ENCODE results near the gene OSBPL10. TPM values are rescaled to one million over a fixed set of nuclear protein-coding genes. Genes with fewer than 3 reads are reported as not detected.

OSBPL10 gene
- total RNA-seq (2022) (53.3 and 74.7 TPM in 2 replicates), Bru-seq, nascent RNA (percentile 84 among the genes with signal in this experiment), BruChase-seq, experiment 1, labeled RNA remaining after a 6-hour chase (percentile 82 among the genes with signal in this experiment), BruChase-seq, experiment 2, labeled RNA remaining after a 2-hour chase (percentile 81 among the genes with signal in this experiment)
- long read RNA-seq, full-length matches to known transcripts: 27 of 41 reads
- long read RNA-seq, partial matches to known transcripts: 1 of 41 reads
- long read RNA-seq, other reads (novel, unspliced or antisense): 13 of 41 reads

- no peaks in the 10 kb centered on the region for H3K27me3 Mint-ChIP-seq (ENCODE audit: unreplicated experiment)
- DNase-seq: peak; percentile 91
- H3K9me3 Mint-ChIP-seq (ENCODE audit: low read depth, unreplicated experiment): no peaks in the 10 kb centered on the region
- H3K27ac Mint-ChIP-seq (ENCODE audit: unreplicated experiment): peak within 1 kb of the TSS; percentile 91
- H3K4me1 Mint-ChIP-seq (ENCODE audit: low read depth, unreplicated experiment): peaks cover 32% of the 10 kb centered on the region
- peak within 1 kb of the TSS; percentile 93 for H3K4me3 Mint-ChIP-seq (ENCODE audit: low read depth, unreplicated experiment)
- CTCF ChIA-PET: interaction anchor here (0.9 to 1.1 kb wide), 4 partner anchors 13 to 64 kb away, joined by 3 to 5 read pairs (median 4); no protein-coding TSS in a partner anchor
- intact Hi-C loops (cut with micrococcal nuclease; ENCODE audit: unreplicated experiment): loop anchor here (5.0 kb wide), 1 partner anchor 64 kb away; no protein-coding TSS in a partner anchor
- H3K36me3 Mint-ChIP-seq (ENCODE audit: insufficient read depth, unreplicated experiment): peaks cover 50% of the 10 kb centered on the region
- no TSS peak for BruUV-seq (replicated peaks)
- TF ChIP-seq, protein P1, sequence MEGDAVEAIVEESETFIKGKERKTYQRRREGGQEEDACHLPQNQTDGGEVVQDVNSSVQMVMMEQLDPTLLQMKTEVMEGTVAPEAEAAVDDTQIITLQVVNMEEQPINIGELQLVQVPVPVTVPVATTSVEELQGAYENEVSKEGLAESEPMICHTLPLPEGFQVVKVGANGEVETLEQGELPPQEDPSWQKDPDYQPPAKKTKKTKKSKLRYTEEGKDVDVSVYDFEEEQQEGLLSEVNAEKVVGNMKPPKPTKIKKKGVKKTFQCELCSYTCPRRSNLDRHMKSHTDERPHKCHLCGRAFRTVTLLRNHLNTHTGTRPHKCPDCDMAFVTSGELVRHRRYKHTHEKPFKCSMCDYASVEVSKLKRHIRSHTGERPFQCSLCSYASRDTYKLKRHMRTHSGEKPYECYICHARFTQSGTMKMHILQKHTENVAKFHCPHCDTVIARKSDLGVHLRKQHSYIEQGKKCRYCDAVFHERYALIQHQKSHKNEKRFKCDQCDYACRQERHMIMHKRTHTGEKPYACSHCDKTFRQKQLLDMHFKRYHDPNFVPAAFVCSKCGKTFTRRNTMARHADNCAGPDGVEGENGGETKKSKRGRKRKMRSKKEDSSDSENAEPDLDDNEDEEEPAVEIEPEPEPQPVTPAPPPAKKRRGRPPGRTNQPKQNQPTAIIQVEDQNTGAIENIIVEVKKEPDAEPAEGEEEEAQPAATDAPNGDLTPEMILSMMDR (IDR thresholded peaks at IDR 0.05; ENCODE audit: unreplicated experiment): no peak
These were observed at the start of gene OSBPL10, which contains the start of gene ZNF860 for GRCh38 chr3:31981206-31982181. OSBPL10 (minus strand) TSS chr3:31981262; CDS start chr3:31981179, 83 bp downstream. ZNF860 (plus strand) TSS chr3:31981750; CDS start chr3:31989080, 7,330 bp downstream.

DNA sequence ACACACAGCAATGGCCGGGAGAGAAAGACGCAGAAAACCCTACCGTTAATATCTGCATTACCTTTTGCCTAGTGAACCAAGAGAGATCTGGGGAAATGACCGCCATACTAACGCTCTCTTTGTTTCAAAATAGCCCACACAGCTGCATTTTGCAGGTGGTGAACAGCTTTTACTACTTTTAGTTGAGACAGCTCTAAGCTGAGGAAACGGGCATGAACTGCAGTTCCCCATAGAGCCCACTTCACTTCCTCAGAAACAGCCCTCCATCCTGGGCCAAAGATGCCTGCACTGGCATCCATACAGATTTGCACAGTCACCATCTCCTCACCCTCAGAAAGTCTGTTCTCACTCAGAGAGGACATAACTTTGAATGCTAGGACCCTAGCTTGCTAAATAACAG is 45.5 kb upstream of the OSBPL10 start:
- H3K36me3 Mint-ChIP-seq (ENCODE audit: insufficient read depth, unreplicated experiment): no peaks in the 10 kb centered on the region
- intact Hi-C loops (cut with micrococcal nuclease; ENCODE audit: unreplicated experiment): no loop called here
- no TSS peak for BruUV-seq (replicated peaks)
- no peaks in the 10 kb centered on the region for H3K27me3 Mint-ChIP-seq (ENCODE audit: unreplicated experiment)
- TF ChIP-seq, protein P1 (IDR thresholded peaks at IDR 0.05; ENCODE audit: unreplicated experiment): no peak
- CTCF ChIA-PET: no interaction called here
- H3K4me3 Mint-ChIP-seq (ENCODE audit: low read depth, unreplicated experiment): no peak overlapping the region
- DNase-seq: no peak
- no peak overlapping the region for H3K27ac Mint-ChIP-seq (ENCODE audit: unreplicated experiment)
- peaks cover 18% of the 10 kb centered on the region for H3K4me1 Mint-ChIP-seq (ENCODE audit: low read depth, unreplicated experiment)
- H3K9me3 Mint-ChIP-seq (ENCODE audit: low read depth, unreplicated experiment): no peaks in the 10 kb centered on the region

DNA sequence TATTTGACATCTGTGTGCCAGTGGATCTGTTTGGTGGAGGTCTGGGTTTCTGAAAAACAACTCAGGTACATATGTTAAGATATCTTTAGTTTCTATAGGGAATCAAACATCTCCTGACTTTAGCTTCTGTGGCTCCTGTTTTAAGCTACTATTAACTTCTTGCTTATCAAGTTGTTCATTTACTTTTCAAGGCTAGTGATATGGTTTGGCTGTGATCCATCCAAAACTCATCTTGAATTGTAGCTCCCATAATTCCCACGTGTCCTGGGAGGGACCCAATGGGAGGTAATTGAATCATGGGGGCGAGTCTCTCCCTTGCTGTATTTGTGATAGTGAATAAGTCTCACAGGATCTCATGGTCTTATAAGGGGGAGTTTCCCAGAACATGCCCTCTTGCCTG is 41.9 kb upstream of the OSBPL10 start:
- no TSS peak for BruUV-seq (replicated peaks)
- CTCF ChIA-PET: interaction anchor here (1.0 kb wide), 1 partner anchor 121 kb away, joined by 3 read pairs; no protein-coding TSS in a partner anchor
- intact Hi-C loops (cut with micrococcal nuclease; ENCODE audit: unreplicated experiment): no loop called here
- Mint-ChIP-seq H3K27me3 (ENCODE audit: unreplicated experiment) (no peaks in the 10 kb centered on the region), H3K9me3 (ENCODE audit: low read depth, unreplicated experiment) (no peaks in the 10 kb centered on the region), H3K4me1 (ENCODE audit: low read depth, unreplicated experiment) (peaks cover 15% of the 10 kb centered on the region), H3K4me3 (ENCODE audit: low read depth, unreplicated experiment) (no peak overlapping the region), H3K36me3 (ENCODE audit: insufficient read depth, unreplicated experiment) (no peaks in the 10 kb centered on the region), H3K27ac (ENCODE audit: unreplicated experiment) (no peak overlapping the region)
- TF ChIP-seq, protein P1 (IDR thresholded peaks at IDR 0.05; ENCODE audit: unreplicated experiment): no peak
- no peak for DNase-seq

DNA sequence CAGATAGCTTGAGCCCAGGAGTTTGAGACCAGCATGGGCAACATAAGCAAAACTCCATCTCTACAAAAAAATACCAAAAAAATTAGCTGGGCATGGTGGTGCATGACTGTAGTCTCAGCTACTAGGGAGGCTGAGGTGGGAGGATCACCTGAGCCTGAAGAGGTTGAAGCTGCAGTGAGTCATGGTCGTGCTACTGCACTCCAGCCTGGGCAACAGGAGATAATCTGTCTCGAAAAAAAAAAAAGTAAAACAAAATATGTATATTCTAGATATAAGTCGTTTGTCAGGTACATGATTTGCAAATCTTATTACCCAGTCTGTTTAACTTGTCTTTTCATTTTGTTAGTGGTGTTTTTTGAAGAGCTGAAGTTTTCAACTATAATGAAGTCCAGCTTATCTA is 40.7 kb upstream of the OSBPL10 start:
- Mint-ChIP-seq H3K36me3 (ENCODE audit: insufficient read depth, unreplicated experiment) (no peaks in the 10 kb centered on the region), H3K4me3 (ENCODE audit: low read depth, unreplicated experiment) (no peak overlapping the region), H3K4me1 (ENCODE audit: low read depth, unreplicated experiment) (peaks cover 14% of the 10 kb centered on the region), H3K27me3 (ENCODE audit: unreplicated experiment) (no peaks in the 10 kb centered on the region), H3K27ac (ENCODE audit: unreplicated experiment) (no peak overlapping the region), H3K9me3 (ENCODE audit: low read depth, unreplicated experiment) (no peaks in the 10 kb centered on the region)
- CTCF ChIA-PET: no interaction called here
- no TSS peak for BruUV-seq (replicated peaks)
- TF ChIP-seq, protein P1 (IDR thresholded peaks at IDR 0.05; ENCODE audit: unreplicated experiment): no peak
- no peak for DNase-seq
- intact Hi-C loops (cut with micrococcal nuclease; ENCODE audit: unreplicated experiment): no loop called here
